H1 (cell line): ENCODE results near the gene GTPBP6. TPM values are rescaled to one million over a fixed set of nuclear protein-coding genes. Genes with fewer than 3 reads are reported as not detected.

Experiments used
- ATF2 ChIP-seq: IDR thresholded peaks from 2 replicates; pipeline ENCODE4 v1.6.1; 2012; ENCODE audit warnings: low read length, inconsistent platforms
- CBX5 ChIP-seq: fragments of 300-800, 300-1000 bp; sonication (generic); IDR thresholded peaks from 2 replicates; pipeline ENCODE4 v1.7.1; 2016; ENCODE audit warnings: antibody characterized with exemption, low read length, low read depth
- JUND ChIP-seq: IDR thresholded peaks from 2 replicates; pipeline ENCODE4 v1.6.1; 2011; ENCODE audit warnings: mild to moderate bottlenecking, improper control_type of control experiment, low read length
- MAX ChIP-seq: IDR thresholded peaks from 2 replicates; pipeline ENCODE4 v1.6.1; 2012; ENCODE audit warnings: inconsistent platforms
- POLR2AphosphoS5 ChIP-seq: IDR thresholded peaks from 2 replicates; pipeline ENCODE4 v1.6.1; 2011; ENCODE audit warnings: low read depth, low read length
- POU5F1 ChIP-seq: IDR thresholded peaks from 2 replicates; pipeline ENCODE4 v1.6.1; 2011; ENCODE audit warnings: low read depth, mild to moderate bottlenecking, low read length, moderate library complexity
- USF2 ChIP-seq: IDR thresholded peaks from 2 replicates; pipeline ENCODE4 v1.6.1; 2011; ENCODE audit warnings: low read length, improper control_type of control experiment
- polyA plus RNA-seq, 7 experiments: library from polyadenylated mRNA; depleted of rRNA in 3 of 7; stranded (reverse) in 5 of 7; unstranded in 2 of 7; fragments of >200 nt in 5 of 7; fragments of 200-250 nt in 2 of 7; gene quantifications; 1 replicate in 5 of 7; 2 replicates in 1 of 7; 4 replicates in 1 of 7; pipeline versions ENCODE4 v1.2.1 to v1.2.3, GENCODE V29; 2011 to 2013; ENCODE audit warnings: missing spikeins in 2 of 7, mixed read lengths in 2 of 7
- total RNA-seq: library from RNA; stranded (reverse); fragmentation: NEBNext Ultra II Directional; extraction: Animal tissue kit (Norgen Biotek cat#: 25700); gene quantifications from 2 replicates; pipeline ENCODE4 v1.2.1, GENCODE V29; 2021

GTPBP6 gene
- total and polyA plus RNA-seq, 2 of the 8 experiments (the other 6 are each of a cell fraction or from before 2014, with no cell fraction given): 33.9 to 57.1 TPM

GRCh38 chrX:290476-291166 is 28.0 kb downstream of the GTPBP6 start (continued):
- TF ChIP-seq JUND (no peak), POLR2AphosphoS5 (no peak), ATF2 (no peak), MAX (no peak), USF2 (no peak), CBX5 (no peak), POU5F1 (no peak)
